C4-2B (cell line): ENCODE data around the gene C1orf74.

Source experiments
- H3K27ac ChIP-seq: fragments of 450-650 bp; 2 replicates; pipeline ENCODE4 v1.5.1; 2017
- ZFX ChIP-seq: fragments of 450-650 bp; IDR thresholded peaks from 2 replicates; pipeline ENCODE4 v1.6.1; 2017
- TF ChIP-seq, protein P1 (sequence below): fragments of 450-650 bp; conservative IDR thresholded peaks from 2 replicates; pipeline ENCODE4 v1.5.1; 2017; ENCODE audit warnings: mild to moderate bottlenecking

The C1orf74 gene

DNA sequence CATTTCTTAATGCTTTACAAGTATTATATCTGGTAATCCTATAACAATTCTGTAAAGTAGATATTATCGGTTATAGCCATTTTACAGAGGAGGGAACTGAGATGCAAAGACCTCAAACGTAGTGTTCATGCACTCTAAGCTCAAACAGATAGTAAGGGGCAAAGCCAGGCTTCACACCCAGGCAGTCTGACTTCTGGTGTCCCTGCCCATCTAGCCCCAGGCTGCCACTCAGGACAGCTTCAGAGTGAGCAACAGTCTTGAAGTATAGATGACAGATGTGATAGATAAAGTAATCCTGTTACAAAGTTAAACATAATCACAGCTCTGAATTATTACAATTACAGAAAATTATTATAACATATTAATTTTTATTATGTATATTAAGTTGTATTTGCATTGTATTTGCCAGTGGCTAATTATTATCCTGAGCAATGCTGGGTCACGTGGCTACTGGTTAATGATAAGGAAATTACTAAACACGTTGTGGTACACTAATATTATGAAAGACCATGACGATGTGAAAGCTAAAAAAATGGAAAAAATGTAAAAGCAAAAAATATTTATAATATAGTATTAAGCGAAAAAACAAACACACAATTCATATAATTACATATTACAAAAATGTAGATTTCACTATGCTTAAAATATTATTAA is 34.6 kb downstream of the C1orf74 start:
- TF ChIP-seq, protein P1, sequence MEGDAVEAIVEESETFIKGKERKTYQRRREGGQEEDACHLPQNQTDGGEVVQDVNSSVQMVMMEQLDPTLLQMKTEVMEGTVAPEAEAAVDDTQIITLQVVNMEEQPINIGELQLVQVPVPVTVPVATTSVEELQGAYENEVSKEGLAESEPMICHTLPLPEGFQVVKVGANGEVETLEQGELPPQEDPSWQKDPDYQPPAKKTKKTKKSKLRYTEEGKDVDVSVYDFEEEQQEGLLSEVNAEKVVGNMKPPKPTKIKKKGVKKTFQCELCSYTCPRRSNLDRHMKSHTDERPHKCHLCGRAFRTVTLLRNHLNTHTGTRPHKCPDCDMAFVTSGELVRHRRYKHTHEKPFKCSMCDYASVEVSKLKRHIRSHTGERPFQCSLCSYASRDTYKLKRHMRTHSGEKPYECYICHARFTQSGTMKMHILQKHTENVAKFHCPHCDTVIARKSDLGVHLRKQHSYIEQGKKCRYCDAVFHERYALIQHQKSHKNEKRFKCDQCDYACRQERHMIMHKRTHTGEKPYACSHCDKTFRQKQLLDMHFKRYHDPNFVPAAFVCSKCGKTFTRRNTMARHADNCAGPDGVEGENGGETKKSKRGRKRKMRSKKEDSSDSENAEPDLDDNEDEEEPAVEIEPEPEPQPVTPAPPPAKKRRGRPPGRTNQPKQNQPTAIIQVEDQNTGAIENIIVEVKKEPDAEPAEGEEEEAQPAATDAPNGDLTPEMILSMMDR, result no peak
- no peak for TF ChIP-seq ZFX
- H3K27ac ChIP-seq, result no peak overlapping the region

DNA sequence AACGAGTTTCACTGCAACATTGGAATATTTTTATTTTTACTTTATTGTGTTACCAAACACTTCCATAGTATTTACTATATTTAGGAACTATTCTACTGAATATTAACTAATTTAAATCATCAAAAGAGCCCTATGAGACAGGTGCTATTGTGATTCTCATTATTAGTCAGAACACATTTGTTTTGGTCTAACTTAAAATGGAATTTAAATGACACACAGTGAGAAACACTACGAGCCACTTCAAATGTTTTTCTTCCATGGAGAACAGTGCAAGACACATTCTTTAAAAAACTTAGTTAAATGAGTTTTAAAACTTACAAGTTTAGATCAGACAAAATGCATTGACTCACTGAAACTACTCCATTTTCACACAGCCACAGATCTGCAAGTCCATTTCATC is 35.2 kb downstream of the C1orf74 start:
- H3K27ac ChIP-seq, result no peak overlapping the region
- TF ChIP-seq, protein P1, result no peak
- TF ChIP-seq ZFX, result no peak

GRCh38 chr1:209748620-209749019 is 35.7 kb downstream of the C1orf74 start:
- TF ChIP-seq, protein P1, result no peak
- TF ChIP-seq ZFX, result no peak
- H3K27ac ChIP-seq, result no peak overlapping the region

DNA sequence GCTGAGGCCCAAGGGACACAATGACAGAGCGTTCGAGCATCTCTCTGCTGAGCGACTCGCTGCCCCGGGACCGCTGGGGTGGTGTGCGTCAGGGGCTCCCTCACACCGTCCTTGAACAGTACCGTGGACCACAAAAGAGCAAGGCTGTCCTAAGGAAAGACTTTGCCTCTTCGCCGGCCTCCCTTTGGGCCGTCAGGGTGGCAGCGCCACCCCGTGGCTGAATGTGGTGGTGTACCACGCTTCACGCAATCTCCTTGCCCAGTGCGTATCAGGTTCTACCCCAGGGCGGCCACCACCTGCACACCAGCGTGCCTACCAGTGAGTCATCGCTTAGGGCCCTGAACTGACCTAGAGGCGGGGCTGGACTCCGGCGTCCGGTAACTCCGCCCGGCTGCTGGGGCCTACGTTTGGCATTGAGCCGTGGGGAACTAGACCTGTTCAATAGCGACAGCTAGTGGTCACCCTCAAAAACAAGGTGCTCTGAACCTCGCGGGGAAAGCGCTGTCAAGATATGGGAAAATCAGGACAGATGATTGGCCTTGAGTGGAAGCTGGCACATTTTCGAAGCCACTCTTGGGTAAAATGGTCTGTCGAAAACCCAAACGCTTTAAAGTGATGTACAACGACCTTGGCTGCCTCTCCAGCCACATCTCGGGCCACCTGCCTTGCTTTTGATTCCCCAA is 36.6 kb downstream of the C1orf74 start:
- H3K27ac ChIP-seq, result peak overlapping the region; percentile 59
- no peak for TF ChIP-seq ZFX
- TF ChIP-seq, protein P1, result peak; percentile 91

- TF ChIP-seq ZFX, result no peak
- TF ChIP-seq, protein P1, result no peak
- H3K27ac ChIP-seq, result peak overlapping the region; percentile 59; the same call in 1 of the 2 replicates
Observed at GRCh38 chr1:209746451-209747165, 37.8 kb downstream of the C1orf74 start.

DNA sequence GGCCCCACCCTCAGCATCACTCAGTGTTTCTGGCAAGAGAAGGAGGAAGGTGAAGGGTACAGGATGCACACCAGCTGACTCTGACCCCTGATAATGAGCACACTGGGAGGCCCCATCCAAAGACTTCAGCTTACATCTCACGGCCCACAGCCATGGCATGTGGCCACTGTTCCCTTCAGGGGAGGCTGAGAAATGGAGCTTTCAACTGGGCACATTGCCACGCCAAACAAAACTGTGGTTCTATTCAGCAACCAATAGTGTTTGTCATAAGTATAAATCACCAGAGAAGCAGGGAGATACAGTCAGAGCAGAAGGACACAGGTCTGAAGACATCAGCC is 41.2 kb downstream of the C1orf74 start:
- no peak overlapping the region; the same call in 1 of the 2 replicates for H3K27ac ChIP-seq

More for the DNA sequence above, 41.2 kb downstream of the C1orf74 start:
- TF ChIP-seq, protein P1, result no peak
- TF ChIP-seq ZFX, result no peak
